OCI-LY1 (cell line): Measurements from ENCODE around the gene RECQL5.

Experiments used
- EZH2 ChIP-seq: fragments of 200-600 bp; sonication (generic), shearing (Covaris generic); IDR thresholded peaks from 2 replicates; pipeline ENCODE4 v1.8.0; 2017; ENCODE audit warnings: borderline replicate concordance, mixed run types, mild to moderate bottlenecking, antibody characterized with exemption, low read length, moderate library complexity, mixed read lengths
- TF ChIP-seq, protein P1 (sequence below): fragments of 200-600 bp; sonication (generic), shearing (Covaris generic); IDR thresholded peaks from 2 replicates; pipeline ENCODE4 v1.5.1; 2017; ENCODE audit warnings: mild to moderate bottlenecking, antibody characterized with exemption, low read length, moderate library complexity, mixed read lengths

DNA sequence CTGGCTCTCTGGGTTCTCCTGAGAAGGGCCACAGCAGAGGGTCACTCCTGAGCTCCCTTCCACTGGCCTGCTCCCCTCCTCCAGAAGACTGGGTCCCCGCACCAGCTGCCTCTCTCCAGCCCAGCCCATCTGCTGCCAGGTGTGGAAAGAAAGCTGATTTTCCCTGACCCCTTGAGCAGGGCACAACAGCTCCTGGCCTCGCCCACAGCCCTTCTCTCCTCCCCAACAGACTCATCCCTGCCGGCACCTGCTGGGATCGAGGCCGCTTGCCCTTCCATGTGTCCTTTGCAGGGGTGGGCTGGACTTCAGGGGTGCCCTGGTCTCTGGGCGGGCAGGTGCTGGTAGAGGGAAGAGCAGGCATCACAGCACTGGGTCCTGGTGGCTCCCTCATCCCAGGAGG, 38.5 kb downstream of the RECQL5 start:
- TF ChIP-seq, protein P1, sequence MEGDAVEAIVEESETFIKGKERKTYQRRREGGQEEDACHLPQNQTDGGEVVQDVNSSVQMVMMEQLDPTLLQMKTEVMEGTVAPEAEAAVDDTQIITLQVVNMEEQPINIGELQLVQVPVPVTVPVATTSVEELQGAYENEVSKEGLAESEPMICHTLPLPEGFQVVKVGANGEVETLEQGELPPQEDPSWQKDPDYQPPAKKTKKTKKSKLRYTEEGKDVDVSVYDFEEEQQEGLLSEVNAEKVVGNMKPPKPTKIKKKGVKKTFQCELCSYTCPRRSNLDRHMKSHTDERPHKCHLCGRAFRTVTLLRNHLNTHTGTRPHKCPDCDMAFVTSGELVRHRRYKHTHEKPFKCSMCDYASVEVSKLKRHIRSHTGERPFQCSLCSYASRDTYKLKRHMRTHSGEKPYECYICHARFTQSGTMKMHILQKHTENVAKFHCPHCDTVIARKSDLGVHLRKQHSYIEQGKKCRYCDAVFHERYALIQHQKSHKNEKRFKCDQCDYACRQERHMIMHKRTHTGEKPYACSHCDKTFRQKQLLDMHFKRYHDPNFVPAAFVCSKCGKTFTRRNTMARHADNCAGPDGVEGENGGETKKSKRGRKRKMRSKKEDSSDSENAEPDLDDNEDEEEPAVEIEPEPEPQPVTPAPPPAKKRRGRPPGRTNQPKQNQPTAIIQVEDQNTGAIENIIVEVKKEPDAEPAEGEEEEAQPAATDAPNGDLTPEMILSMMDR = no peak
- no peak for TF ChIP-seq EZH2
